Activated CD4-positive, alpha-beta memory T cell treated with anti-CD3 and anti-CD28 coated beads for 36 hours (primary cell): Measurements from ENCODE around the gene LASP1. TPM values are rescaled to one million over a fixed set of nuclear protein-coding genes. Genes with fewer than 3 reads are reported as not detected.

Source experiments
- CTCF ChIA-PET: fragments of 350-600 bp; sonication (Branson Sonifier 250); formaldehyde crosslinking; loops from one replicate; lab custom pipeline; 2021; ENCODE audit warnings: antibody characterized with exemption, inconsistent platforms; lab: Charles Lee
- POLR2A ChIA-PET: fragments of 350-600 bp; sonication (Branson Sonifier 250); formaldehyde crosslinking; loops from one replicate; lab custom pipeline; 2021; ENCODE audit warnings: antibody characterized with exemption; lab: Charles Lee
- DNase-seq: peaks from one replicate; pipeline ENCODE4 v3.0.0-alpha.2; 2020
- H3K27ac Mint-ChIP-seq: one replicate; pipeline ENCODE4 v1.8.0; 2021; ENCODE audit warnings: mixed read lengths
- H3K27me3 Mint-ChIP-seq: one replicate; pipeline ENCODE4 v1.8.0; 2021; ENCODE audit warnings: mixed read lengths
- H3K36me3 Mint-ChIP-seq: one replicate; pipeline ENCODE4 v1.8.0; 2021; ENCODE audit warnings: mixed read lengths
- H3K4me1 Mint-ChIP-seq: one replicate; pipeline ENCODE4 v1.8.0; 2021; ENCODE audit warnings: low read depth, mixed read lengths
- H3K4me3 Mint-ChIP-seq: one replicate; pipeline ENCODE4 v1.8.0; 2021; ENCODE audit warnings: mild to moderate bottlenecking, mixed read lengths
- H3K9me3 Mint-ChIP-seq: one replicate; pipeline ENCODE4 v1.8.0; 2021; ENCODE audit warnings: mixed read lengths
- intact Hi-C: fragments of 100-400 bp; cut with micrococcal nuclease; formaldehyde crosslinking; loops from one replicate; pipeline ENCODE4 v1.15.1; 2023
- total RNA-seq, 2 experiments: library from RNA; stranded (reverse); gene quantifications; one replicate each; pipeline ENCODE4 v1.2.3, GENCODE V29; 2021

LASP1 gene, protein sequence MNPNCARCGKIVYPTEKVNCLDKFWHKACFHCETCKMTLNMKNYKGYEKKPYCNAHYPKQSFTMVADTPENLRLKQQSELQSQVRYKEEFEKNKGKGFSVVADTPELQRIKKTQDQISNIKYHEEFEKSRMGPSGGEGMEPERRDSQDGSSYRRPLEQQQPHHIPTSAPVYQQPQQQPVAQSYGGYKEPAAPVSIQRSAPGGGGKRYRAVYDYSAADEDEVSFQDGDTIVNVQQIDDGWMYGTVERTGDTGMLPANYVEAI
- total RNA-seq = 100 to 1,000 TPM; 134 to 139 TPM

DNA sequence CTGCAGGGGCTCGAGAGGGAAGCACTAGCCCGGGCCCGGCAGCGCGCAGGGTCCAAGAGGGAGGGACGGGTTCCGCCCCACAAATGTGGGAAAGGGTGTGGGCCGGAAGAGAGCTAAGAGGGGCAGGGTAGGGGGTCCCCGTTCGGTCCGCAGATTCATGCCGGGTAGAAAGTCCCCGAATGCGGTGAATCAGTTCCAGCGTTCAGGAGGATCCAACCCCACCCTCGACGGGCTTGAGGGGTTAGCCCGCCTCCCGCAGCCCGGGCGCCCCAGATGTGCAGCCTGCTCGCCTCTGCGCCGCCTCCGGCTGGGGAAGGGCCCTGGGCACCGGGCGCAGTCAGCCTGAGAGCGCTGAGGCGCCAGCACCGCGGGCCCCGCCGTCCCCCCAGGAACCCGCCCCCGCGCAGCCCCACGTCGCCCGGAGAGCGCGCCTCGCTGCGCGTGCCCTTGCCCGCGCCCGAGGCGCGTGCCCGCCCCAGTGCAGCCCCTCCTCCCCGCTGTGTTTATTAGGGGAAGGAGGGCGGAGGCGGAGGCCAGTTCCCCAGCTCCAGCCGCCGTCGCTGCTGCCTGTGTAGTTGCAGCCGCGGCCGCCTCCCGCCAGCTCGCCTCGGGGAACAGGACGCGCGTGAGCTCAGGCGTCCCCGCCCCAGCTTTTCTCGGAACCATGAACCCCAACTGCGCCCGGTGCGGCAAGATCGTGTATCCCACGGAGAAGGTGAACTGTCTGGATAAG, at the start of gene LASP1:
TSS of gene LASP1 (plus strand) at position 533 of the 733 bp plus-strand sequence. CDS start at position 665, 132 bp downstream.
- peak within 1 kb of the TSS; percentile 96 for H3K27ac Mint-ChIP-seq
- ChIA-PET POLR2A (interaction anchor here (0.5 to 7.1 kb wide), 17 partner anchors 12 to 330 kb away, joined by 3 to 97 read pairs (median 4); partner anchors contain the start of genes CWC25, MLLT6, RPL19 and RPL23), CTCF (interaction anchor here (0.6 to 4.7 kb wide), 12 partner anchors 12 to 1449 kb away, joined by 3 to 24 read pairs (median 4); partner anchors contain the start of gene RPL23)
- DNase-seq = peak; percentile 92
- intact Hi-C loops = loop anchor here (1.0 to 10.0 kb wide), 9 partner anchors 16 to 284 kb away; partner anchors contain the start of genes CWC25, FBXO47, PIP4K2B and PSMB3
- H3K4me1 Mint-ChIP-seq = peaks cover 51% of the 10 kb centered on the region
- H3K4me3 Mint-ChIP-seq = peak within 1 kb of the TSS; percentile 95
- H3K9me3 Mint-ChIP-seq = no peaks in the 10 kb centered on the region
- peaks cover 2% of the 10 kb centered on the region for H3K27me3 Mint-ChIP-seq
- peaks cover 19% of the 10 kb centered on the region for H3K36me3 Mint-ChIP-seq

DNA sequence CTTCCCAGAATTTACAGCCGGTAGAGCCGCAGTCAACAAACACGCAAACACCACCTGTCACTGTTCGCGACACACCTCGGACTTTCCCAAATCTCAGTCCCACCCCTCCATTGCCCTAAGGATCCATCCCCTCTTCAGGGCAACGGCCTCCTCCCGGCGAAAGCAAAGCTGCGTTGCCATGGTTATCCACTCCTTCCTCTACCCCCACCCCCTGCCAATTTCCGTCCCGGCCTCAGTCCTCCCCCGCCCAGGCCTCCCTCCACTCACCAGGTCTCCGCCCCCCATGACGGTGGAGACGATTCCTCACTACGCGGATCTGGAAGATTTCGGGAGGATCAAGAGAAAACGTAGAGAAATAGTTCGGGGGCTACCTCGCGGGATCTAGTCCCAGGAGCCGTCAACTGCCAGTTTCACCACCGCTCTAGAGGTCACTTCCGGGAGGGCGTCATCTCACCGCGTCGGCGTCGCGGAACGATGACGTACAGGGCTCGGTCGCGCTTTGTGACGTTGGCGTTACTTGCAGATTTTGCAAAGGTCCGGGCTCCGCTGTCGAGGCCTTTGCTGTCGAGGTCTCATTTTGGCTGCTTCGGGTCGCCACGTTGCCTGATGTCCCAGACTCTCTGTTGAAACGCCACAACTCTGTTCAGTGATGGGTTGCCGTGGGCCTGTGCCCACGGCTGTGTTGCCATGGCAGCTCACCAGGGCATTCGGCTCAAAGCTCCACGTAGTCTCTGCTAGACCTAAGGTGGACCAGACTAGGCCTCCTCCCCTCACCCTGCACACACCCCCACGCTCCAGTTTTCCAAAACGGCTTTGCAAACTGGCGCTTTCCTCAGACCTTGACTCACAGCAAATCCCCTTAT, 44.7 kb upstream of the LASP1 start, which contains the start of gene CWC25:
TSS of gene CWC25 (minus strand) at position 423 of the 863 bp plus-strand sequence. CDS start at position 285, 138 bp downstream.
- ChIA-PET CTCF (interaction anchor here (1.3 to 2.1 kb wide), 2 partner anchors 28 to 340 kb away, joined by 3 to 6 read pairs; partner anchors contain the start of gene RPL23), POLR2A (interaction anchor here (0.6 to 3.5 kb wide), 11 partner anchors 11 to 328 kb away, joined by 3 to 33 read pairs (median 4); partner anchors contain the start of genes LASP1, PSMB3 and RPL23)
- Mint-ChIP-seq H3K4me3 (peak within 1 kb of the TSS; percentile 98), H3K36me3 (peaks cover 13% of the 10 kb centered on the region), H3K27me3 (no peaks in the 10 kb centered on the region), H3K4me1 (peaks cover 26% of the 10 kb centered on the region), H3K9me3 (no peaks in the 10 kb centered on the region), H3K27ac (peak within 1 kb of the TSS; percentile 99)
- intact Hi-C loops = loop anchor here (1.0 kb wide), 4 partner anchors 25 to 73 kb away; partner anchors contain the start of gene RPL23
- peak; percentile 98 for DNase-seq

DNA sequence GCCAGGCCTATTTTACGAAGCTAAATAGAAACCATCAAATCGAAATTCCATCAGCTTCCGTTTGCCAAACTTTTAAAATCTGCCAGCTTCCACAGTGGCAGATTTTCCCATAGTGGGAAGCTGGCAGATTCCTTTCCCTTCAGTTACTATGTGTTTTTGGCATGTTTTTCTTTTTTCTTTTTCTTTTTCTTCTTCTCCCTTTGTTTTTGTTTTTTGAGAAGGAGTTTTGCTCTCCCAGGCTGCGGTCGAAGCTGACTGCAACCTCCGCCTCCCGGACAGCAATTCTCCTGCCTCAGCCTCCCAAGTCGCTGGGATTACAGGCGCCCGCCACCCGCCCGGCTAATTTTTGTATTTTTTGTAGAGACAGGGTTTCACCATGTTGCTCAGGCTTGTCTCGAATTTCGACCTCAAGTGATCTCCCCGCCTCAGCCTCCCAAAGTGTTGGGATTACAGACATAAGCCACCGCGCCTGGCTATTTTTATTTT, 44.1 kb upstream of the LASP1 start:
- DNase-seq = no peak
- ChIA-PET CTCF (interaction anchor here (1.3 kb wide), 1 partner anchor 339 kb away, joined by 3 read pairs; no protein-coding TSS in a partner anchor), POLR2A (interaction anchor here (0.6 to 3.5 kb wide), 11 partner anchors 11 to 328 kb away, joined by 3 to 33 read pairs (median 4); partner anchors contain the start of genes LASP1, PSMB3 and RPL23)
- Mint-ChIP-seq H3K36me3 (peaks cover 8% of the 10 kb centered on the region), H3K4me1 (peaks cover 26% of the 10 kb centered on the region), H3K27me3 (no peaks in the 10 kb centered on the region), H3K4me3 (peak overlapping the region; percentile 98), H3K9me3 (no peaks in the 10 kb centered on the region), H3K27ac (peak overlapping the region; percentile 99)
- intact Hi-C loops = loop anchor here (1.0 kb wide), 4 partner anchors 26 to 72 kb away; partner anchors contain the start of gene RPL23

GRCh38 chr17:38844261-38844757, 25.5 kb upstream of the LASP1 start:
- H3K36me3 Mint-ChIP-seq = peaks cover 18% of the 10 kb centered on the region
- ChIA-PET CTCF (no interaction called here), POLR2A (interaction anchor here (0.8 to 1.7 kb wide), 3 partner anchors 8 to 19 kb away, joined by 3 to 6 read pairs (median 3); partner anchors contain the start of genes CWC25 and RPL23)
- intact Hi-C loops = no loop called here
- no peaks in the 10 kb centered on the region for H3K9me3 Mint-ChIP-seq
- no peaks in the 10 kb centered on the region for H3K27me3 Mint-ChIP-seq
- H3K27ac Mint-ChIP-seq = no peak overlapping the region
- H3K4me3 Mint-ChIP-seq = no peak overlapping the region
- DNase-seq = no peak
- H3K4me1 Mint-ChIP-seq = peaks cover 6% of the 10 kb centered on the region

GRCh38 chr17:38848557-38848891, 21.3 kb upstream of the LASP1 start:
- H3K27ac Mint-ChIP-seq = no peak overlapping the region
- H3K27me3 Mint-ChIP-seq = no peaks in the 10 kb centered on the region
- DNase-seq = no peak
- H3K4me1 Mint-ChIP-seq = peaks cover 30% of the 10 kb centered on the region
- intact Hi-C loops = no loop called here
- H3K9me3 Mint-ChIP-seq = no peaks in the 10 kb centered on the region
- ChIA-PET POLR2A (interaction anchor here (0.7 to 8.6 kb wide), 6 partner anchors 8 to 84 kb away, joined by 3 to 97 read pairs (median 3); partner anchors contain the start of genes CWC25 and LASP1), CTCF (no interaction called here)
- no peak overlapping the region for H3K4me3 Mint-ChIP-seq
- H3K36me3 Mint-ChIP-seq = peaks cover 58% of the 10 kb centered on the region

DNA sequence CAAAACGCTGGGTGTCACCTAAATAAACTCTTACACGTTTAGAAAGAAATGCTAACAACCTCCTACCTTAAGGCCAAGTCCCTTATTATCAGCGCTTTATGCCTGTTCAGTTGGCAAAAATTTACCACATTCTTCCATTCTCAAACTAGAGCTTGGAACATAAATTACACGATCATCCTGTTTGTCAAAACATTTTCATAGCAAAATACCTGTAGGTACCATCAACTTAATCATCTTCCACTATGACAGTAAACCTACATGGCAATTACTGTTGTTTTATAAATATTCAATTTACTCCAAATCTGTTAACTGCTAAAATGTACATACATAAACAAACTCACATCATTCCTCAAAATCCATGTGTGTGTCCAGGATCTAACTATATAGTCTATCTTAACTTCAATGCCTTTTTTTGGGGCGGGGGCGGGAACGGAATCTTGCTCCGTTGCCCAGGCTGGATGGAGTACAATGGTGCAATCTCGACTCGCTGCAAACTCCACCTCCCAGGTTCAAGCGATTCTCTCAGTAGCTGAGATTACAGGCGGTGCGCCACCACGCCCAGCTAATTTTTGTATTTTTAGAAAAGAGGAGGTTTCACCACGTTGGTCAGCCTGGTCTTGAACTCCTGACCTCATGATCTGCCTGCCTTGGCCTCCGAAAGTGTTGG, 20.8 kb upstream of the LASP1 start:
- H3K4me3 Mint-ChIP-seq = no peak overlapping the region

GRCh38 chr17:38850374-38850773, 19.5 kb upstream of the LASP1 start:
- no peak for DNase-seq
- peaks cover 60% of the 10 kb centered on the region for H3K36me3 Mint-ChIP-seq
- intact Hi-C loops = loop anchor here (5.0 kb wide), 2 partner anchors 148 to 302 kb away; partner anchors contain the start of gene PLXDC1

More for the DNA sequence above, 20.8 kb upstream of the LASP1 start:
- Mint-ChIP-seq H3K9me3 (no peaks in the 10 kb centered on the region), H3K36me3 (peaks cover 60% of the 10 kb centered on the region), H3K4me1 (peaks cover 30% of the 10 kb centered on the region), H3K27me3 (no peaks in the 10 kb centered on the region), H3K27ac (peak overlapping the region; percentile 42)
- ChIA-PET POLR2A (interaction anchor here (0.9 to 8.6 kb wide), 6 partner anchors 9 to 49 kb away, joined by 3 to 97 read pairs (median 3); partner anchors contain the start of genes CWC25 and LASP1), CTCF (no interaction called here)
- intact Hi-C loops = no loop called here
- no peak for DNase-seq

GRCh38 chr17:38851434-38851833, 18.4 kb upstream of the LASP1 start:
- Mint-ChIP-seq H3K4me3 (peak overlapping the region; percentile 99), H3K9me3 (no peaks in the 10 kb centered on the region), H3K4me1 (peaks cover 38% of the 10 kb centered on the region), H3K36me3 (peaks cover 60% of the 10 kb centered on the region), H3K27me3 (no peaks in the 10 kb centered on the region), H3K27ac (peak overlapping the region; percentile 99)
- intact Hi-C loops = loop anchor here (5.0 kb wide), 2 partner anchors 149 to 301 kb away; partner anchors contain the start of gene PLXDC1
- POLR2A ChIA-PET = interaction anchor here (0.9 to 8.6 kb wide), 3 partner anchors 14 to 27 kb away, joined by 3 to 97 read pairs (median 33); partner anchors contain the start of genes CWC25 and LASP1
- DNase-seq = no peak
- CTCF ChIA-PET = interaction anchor here (0.6 to 1.1 kb wide), 3 partner anchors 17 to 139 kb away, joined by 3 to 4 read pairs (median 3); no protein-coding TSS in a partner anchor

More at GRCh38 chr17:38850374-38850773, 19.5 kb upstream of the LASP1 start:
- POLR2A ChIA-PET = interaction anchor here (0.9 to 8.6 kb wide), 3 partner anchors 13 to 25 kb away, joined by 3 to 97 read pairs (median 3); partner anchors contain the start of genes CWC25 and LASP1
- H3K27ac Mint-ChIP-seq = peak overlapping the region; percentile 59
- H3K4me1 Mint-ChIP-seq = peaks cover 38% of the 10 kb centered on the region
- no peaks in the 10 kb centered on the region for H3K9me3 Mint-ChIP-seq
- peak overlapping the region; percentile 99 for H3K4me3 Mint-ChIP-seq
- CTCF ChIA-PET = no interaction called here
- no peaks in the 10 kb centered on the region for H3K27me3 Mint-ChIP-seq

GRCh38 chr17:38852771-38853291, 17.0 kb upstream of the LASP1 start:
- Mint-ChIP-seq H3K4me1 (peaks cover 38% of the 10 kb centered on the region), H3K9me3 (no peaks in the 10 kb centered on the region), H3K4me3 (peak overlapping the region; percentile 99), H3K36me3 (peaks cover 56% of the 10 kb centered on the region), H3K27me3 (no peaks in the 10 kb centered on the region), H3K27ac (peak overlapping the region; percentile 99)
- DNase-seq = no peak
- intact Hi-C loops = loop anchor here (1.0 to 5.0 kb wide), 4 partner anchors 16 to 299 kb away; partner anchors contain the start of genes CWC25 and PLXDC1
- ChIA-PET POLR2A (interaction anchor here (0.7 to 8.6 kb wide), 6 partner anchors 8 to 46 kb away, joined by 3 to 97 read pairs (median 10); partner anchors contain the start of genes CWC25 and LASP1), CTCF (interaction anchor here (0.6 to 2.3 kb wide), 5 partner anchors 28 to 312 kb away, joined by 3 to 6 read pairs (median 5); partner anchors contain the start of gene CWC25)
